ENCODE results near the gene RUBCNL. TPM values are rescaled to one million over a fixed set of nuclear protein-coding genes. Genes with fewer than 3 reads are reported as not detected.

The RUBCNL gene
- total and polyA plus RNA-seq, 2 donors (not counting 3 experiments of a cell fraction or from before 2014, with no cell fraction given), result not detected

GRCh38 chr13:46372071-46372470, 15.0 kb downstream of the RUBCNL start:
- H3K4me1 ChIP-seq (ENCODE audit: control insufficient read depth, extremely low read depth, insufficient read depth, low read length), result no peaks in the 10 kb centered on the region
- no peaks in the 10 kb centered on the region for H3K9me3 ChIP-seq (replicated peaks; ENCODE audit: control insufficient read depth, insufficient read depth, low read length)
- H3K36me3 ChIP-seq (ENCODE audit: control insufficient read depth in 2 of 2, extremely low read depth in 1 of 2, insufficient read depth in 2 of 2, low read length in 2 of 2), result no peaks in the 10 kb centered on the region
- H2AFZ ChIP-seq (ENCODE audit: low read depth, low read length), result no peak overlapping the region
- no peak overlapping the region for H3K4me3 ChIP-seq (replicated peaks in 1 of 3; ENCODE audit: insufficient read depth in 1 of 3, low read depth in 1 of 3, low read length in 3 of 3)
- H4K20me1 ChIP-seq (replicated peaks; ENCODE audit: control insufficient read depth, extremely low read depth, insufficient read depth, low read length), result no peaks in the 10 kb centered on the region
- H3K79me2 ChIP-seq (ENCODE audit: control insufficient read depth, insufficient read depth, low read length), result no peaks in the 10 kb centered on the region
- no peak for TF ChIP-seq FOS (IDR thresholded peaks at IDR 0.05; ENCODE audit: borderline replicate concordance, insufficient read depth, low read length)
- TF ChIP-seq CTCF (IDR thresholded peaks at IDR 0.05; ENCODE audit: extremely low read depth in 1 of 2, insufficient read depth in 1 of 2, low read depth in 1 of 2, low read length in 2 of 2), result no peak
- TF ChIP-seq POLR2A (IDR thresholded peaks at IDR 0.05; ENCODE audit: low read depth, low read length), result no peak
- no peak for TF ChIP-seq POLR2AphosphoS5 (IDR thresholded peaks at IDR 0.05; ENCODE audit: insufficient read depth, low read depth, low read length)
- no peak for TF ChIP-seq EZH2 (IDR thresholded peaks at IDR 0.05; ENCODE audit: borderline replicate concordance, low read depth, low read length, severe bottlenecking)
- no peak for TF ChIP-seq MAX (IDR thresholded peaks at IDR 0.05; ENCODE audit: insufficient read depth, insufficient read length)
- no peak for TF ChIP-seq GATA2 (IDR thresholded peaks at IDR 0.05; ENCODE audit: insufficient read depth, insufficient read length, low read depth, low read length)
- TF ChIP-seq JUN (IDR thresholded peaks at IDR 0.05; ENCODE audit: borderline replicate concordance, insufficient read depth, insufficient read length, low read depth), result no peak
- no peak for TF ChIP-seq MYC (IDR thresholded peaks at IDR 0.05; ENCODE audit: low read depth, low read length)
- H3K27me3 ChIP-seq (ENCODE audit: control insufficient read depth in 2 of 2, insufficient read depth in 2 of 2, low read length in 2 of 2), result peaks cover 3 to 13% of the 10 kb centered on the region in 2 experiments
- no peak overlapping the region for H3K9ac ChIP-seq (replicated peaks; ENCODE audit: extremely low read depth, insufficient read depth, low read length)
- H3K27ac ChIP-seq (ENCODE audit: insufficient read depth, low read depth, low read length), result no peak overlapping the region
- FAIRE-seq (no peak), DNase-seq (ENCODE audit: low read depth, low spot score) (no peak)
- no peak overlapping the region for H3K4me2 ChIP-seq (ENCODE audit: insufficient read depth, low read length)
- no peaks in the 10 kb centered on the region for H3K9me1 ChIP-seq (replicated peaks; ENCODE audit: control insufficient read depth, extremely low read depth, insufficient read depth, low read length)
- no TSS peak for BruUV-seq (replicated peaks)
- dilution Hi-C loops (cut with MboI; ENCODE audit: extremely low pct_ligation_motif_present, low sequenced_read_pairs) (no loop called here), intact Hi-C loops (cut with micrococcal nuclease) (no loop called here)
- ChIA-PET CTCF (no interaction called here), POLR2A (no interaction called here)
